GM18519 (cell line): Measurements from ENCODE around the gene FOXL1.

Experiments
- ATAC-seq: cut with Tn5 transposase; IDR thresholded peaks from one replicate; pipeline ENCODE4 v1.9.1; 2021; ENCODE audit warnings: mild to moderate bottlenecking, moderate library complexity; ENCODE audit not compliant: unreplicated experiment, low FRiP score

FOXL1 gene

DNA sequence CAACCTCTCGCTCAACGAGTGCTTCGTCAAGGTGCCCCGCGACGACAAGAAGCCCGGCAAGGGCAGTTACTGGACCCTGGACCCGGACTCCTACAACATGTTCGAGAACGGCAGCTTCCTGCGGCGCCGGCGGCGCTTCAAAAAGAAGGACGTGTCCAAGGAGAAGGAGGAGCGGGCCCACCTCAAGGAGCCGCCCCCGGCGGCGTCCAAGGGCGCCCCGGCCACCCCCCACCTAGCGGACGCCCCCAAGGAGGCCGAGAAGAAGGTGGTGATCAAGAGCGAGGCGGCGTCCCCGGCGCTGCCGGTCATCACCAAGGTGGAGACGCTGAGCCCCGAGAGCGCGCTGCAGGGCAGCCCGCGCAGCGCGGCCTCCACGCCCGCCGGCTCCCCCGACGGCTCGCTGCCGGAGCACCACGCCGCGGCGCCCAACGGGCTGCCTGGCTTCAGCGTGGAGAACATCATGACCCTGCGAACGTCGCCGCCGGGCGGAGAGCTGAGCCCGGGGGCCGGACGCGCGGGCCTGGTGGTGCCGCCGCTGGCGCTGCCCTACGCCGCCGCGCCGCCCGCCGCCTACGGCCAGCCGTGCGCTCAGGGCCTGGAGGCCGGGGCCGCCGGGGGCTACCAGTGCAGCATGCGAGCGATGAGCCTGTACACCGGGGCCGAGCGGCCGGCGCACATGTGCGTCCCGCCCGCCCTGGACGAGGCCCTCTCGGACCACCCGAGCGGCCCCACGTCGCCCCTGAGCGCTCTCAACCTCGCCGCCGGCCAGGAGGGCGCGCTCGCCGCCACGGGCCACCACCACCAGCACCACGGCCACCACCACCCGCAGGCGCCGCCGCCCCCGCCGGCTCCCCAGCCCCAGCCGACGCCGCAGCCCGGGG lies 10.4 kb upstream of the FOXL1 start:
- no peak for ATAC-seq

DNA sequence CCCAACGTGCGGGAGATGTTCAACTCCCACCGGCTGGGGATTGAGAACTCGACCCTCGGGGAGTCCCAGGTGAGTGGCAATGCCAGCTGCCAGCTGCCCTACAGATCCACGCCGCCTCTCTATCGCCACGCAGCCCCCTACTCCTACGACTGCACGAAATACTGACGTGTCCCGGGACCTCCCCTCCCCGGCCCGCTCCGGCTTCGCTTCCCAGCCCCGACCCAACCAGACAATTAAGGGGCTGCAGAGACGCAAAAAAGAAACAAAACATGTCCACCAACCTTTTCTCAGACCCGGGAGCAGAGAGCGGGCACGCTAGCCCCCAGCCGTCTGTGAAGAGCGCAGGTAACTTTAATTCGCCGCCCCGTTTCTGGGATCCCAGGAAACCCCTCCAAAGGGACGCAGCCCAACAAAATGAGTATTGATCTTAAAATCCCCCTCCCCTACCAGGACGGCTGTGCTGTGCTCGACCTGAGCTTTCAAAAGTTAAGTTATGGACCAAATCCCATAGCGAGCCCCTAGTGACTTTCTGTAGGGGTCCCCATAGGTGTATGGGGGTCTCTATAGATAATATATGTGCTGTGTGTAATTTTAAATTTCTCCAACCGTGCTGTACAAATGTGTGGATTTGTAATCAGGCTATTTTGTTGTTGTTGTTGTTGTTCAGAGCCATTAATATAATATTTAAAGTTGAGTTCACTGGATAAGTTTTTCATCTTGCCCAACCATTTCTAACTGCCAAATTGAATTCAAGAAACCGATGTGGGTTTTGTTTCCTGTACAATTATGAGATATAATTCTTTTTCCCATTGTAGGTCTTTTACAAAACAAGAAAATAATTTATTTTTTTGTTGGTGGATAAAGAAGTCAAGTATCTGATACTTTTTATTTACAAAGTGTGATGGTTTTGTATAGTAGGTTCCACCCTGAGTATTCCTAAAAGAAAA lies 9.4 kb upstream of the FOXL1 start:
- no peak for ATAC-seq

DNA sequence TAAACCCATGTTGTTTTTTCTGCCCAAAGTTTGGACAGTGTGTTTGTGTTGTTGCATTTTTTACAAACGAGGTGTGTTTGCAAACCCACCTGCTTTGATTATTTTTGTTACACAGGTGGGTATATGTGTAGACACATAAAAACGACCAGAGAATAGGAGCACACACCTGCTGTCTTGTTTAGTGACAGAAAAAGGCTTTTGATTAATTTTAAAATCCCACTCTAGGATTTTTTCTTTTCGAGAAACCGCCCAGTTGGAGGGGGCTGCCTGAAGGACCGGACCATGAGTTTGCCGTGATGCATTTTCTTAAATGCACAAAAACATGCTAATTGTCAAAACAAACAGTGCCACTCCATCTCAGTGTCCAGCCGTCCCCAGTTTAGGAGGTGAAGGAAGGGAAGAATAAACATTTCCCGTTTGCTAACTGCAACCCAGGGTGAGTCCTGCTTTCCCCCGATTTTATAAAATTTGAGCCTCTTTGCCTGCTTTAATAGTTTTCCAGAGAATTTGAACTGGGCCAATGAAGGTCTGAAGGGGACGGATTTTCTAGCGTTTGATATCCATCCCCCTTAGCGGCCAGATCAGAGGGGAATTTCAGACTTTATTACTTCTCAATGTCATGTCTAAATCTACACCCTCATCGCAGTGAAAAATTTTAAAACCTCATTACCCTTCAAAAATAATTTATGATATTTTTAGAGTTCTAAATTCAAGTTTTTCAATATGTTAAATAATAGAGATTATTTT lies 8.5 kb upstream of the FOXL1 start:
- no peak for ATAC-seq

DNA sequence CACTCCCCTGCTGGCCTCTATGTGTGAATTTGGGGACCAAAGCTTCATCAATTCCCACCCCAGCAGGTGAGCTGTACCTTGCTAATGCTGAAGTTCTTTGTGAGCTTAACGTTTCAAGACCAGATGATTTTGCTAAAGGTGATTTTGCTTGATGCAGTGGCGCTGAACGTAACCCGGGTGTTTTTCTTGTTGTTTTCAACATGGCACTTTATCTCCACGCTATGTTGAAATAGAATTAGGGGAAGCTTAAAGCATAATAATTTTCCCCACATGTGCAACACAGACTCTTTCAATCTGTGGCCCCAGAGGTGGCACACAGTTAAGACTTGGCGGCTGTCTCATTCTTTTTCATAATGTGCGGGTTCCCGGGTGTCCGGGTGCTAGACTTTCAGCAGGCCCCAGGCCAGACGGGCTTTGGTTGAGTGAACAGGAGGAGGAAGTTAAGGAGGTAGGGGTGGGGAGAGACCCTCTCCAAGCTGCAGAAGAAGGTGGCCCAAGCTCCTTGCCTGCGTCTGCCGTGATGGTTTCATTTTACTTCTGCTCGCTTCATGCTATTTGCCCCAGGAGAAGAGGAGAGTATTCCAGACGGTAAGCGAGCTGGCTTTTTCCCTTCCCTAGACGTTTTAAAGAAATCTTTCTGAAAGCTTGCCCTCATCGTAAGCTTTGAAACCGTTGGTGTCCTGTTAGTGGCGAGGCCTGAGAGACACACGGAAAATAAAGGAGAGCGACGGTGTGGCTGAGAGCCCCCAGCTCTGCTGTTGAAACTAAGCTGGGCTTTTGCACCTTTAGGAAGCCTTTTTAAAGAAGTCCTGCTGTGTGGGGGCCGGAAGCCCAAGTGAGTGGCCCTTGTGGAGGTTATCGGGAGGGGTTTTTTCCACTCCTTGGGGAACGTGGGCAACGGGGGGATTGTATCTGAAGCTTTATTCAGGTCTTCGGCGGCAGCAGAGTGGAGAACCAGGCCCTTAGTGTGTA lies 7.5 kb upstream of the FOXL1 start:
- no peak for ATAC-seq

DNA sequence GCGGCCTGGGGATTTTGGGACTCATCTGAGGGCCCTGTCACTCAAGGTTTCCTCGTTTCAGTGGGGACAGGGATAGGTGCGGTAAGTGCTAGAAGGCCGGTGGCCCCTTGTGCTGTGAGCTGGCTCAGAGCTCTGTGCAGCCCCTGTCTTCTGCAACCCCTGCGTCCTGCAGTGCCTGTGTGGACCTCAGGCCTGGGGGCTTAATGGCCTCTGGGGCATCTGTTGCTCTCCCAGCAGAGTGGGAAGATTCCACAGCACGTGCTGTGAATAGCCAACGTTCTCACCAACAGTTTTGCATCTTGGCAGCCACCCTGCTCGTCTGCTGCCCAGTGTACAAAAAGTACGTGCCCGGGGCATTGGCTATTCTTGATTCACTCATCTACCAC lies 6.8 kb upstream of the FOXL1 start:
- no peak for ATAC-seq

DNA sequence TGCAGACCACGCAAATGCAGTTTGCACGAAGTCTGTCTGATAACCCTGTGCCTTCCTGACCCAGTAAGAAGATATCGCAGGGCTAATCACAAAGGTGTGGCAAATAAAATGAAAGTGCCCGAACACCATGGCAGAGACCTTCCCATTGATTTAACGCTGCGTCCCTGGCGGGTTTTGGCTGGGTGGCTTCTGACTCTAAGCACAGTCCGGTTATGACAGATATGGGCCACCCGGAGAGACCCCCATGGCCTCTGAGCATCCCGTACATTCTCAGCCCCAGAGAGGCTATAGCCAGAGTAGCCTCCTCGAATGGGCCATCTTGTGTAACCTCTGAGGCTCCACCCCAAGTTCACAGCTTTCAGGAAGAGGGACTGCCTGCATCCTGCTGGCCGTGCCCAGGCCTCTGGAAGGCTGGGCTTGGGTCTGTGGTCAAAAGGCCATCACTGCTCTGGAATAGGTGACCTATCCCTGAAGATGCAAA lies 6.3 kb upstream of the FOXL1 start:
- no peak for ATAC-seq

DNA sequence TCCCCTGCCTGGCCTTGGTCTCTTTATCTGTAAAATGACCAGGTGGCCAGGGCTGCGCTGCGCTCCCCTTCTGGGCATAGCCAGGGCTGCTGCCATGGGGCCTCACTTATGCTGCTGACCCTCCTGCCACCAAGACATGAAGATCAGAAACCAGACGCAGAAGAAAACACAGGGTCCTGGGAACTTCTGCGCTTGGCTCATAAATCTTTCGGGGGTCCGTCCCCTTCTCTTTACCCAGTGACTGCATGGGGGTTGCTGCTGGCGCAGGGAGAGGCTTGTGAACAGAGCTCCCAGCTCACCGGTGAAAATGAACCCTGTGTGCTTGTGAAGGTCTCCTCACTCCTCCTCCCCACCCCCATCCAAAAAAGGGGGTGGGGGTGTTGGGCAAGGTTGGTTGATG lies 5.7 kb upstream of the FOXL1 start:
- ATAC-seq, result no peak

DNA sequence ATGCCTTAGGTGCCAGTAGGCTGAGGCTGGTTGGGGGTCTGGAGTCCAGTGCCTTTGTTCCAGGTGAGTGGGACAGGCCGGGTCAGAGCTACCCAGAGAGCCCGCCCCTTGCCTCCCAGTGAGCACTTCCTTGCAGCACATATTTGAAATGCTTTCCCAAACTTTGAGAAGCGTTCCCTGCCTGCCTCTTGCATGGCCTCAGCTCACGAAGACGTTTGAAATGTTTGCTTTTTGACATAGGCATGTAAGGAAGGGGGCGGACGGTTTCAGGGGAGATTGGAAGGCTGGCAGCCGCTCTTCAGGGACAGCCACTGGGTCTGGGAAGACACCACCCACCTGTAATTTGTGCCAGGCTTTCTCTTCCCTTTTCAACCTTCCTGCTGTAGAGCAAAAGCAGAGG lies 5.1 kb upstream of the FOXL1 start:
- no peak for ATAC-seq

DNA sequence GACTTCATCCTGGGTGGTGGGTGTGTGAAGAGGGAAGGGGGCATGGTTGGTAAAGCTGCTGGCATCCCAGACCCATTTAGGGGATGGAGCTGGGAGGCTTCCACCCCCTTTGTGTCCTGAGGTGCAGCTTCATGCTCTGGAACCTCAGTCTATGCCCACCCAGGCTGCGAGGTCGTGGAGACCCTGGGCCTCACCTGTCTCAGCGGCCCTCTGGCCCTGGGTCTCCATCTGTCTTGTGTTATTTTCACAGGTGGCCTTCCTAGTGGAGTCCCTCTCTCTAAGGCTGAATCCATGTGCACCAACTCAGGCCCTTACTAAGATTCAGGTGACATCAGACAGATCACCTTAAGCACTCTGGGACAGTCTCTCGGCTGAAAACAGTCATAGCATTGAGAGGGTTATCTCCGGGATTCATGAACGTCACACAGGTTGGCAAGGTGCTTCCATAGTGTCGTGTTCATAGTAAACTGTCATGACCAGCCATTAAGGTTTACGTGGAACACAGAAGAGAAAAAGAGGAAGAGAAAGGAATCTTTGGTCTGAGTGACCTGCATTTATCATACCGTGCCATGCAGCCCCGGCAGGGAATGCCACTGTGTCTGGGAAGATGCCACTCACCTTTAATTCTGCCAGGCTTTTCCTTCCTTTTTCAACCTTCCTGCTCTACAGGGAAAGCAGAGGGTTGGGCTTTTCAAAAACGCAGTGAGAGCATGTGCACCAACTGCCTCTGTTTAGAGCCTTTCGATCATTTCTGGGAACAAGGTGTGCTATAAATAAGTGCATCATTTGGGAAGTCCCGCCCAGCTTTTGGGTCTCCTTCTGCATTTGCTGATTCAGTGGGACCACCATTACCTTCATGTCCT lies 4.5 kb upstream of the FOXL1 start:
- ATAC-seq, result no peak

DNA sequence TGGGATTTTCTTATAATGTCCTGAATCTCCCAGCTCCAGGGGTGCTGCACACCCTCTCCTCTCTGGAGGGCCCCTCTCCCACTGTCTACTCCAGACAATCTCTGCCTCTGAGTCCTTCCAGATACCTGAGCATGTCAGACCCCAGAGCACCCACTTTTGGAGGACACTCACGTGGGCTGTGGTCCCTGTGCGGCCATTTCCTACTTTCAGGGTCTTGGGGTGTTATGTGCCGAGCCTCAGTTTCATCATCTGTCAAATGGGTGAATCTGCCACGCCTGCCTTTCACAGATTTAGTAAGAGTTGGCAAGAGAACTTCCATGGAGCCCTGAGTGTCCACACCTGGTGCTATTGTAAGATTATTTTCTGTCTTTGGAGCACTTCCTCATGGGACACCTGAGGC lies 3.7 kb upstream of the FOXL1 start:
- no peak for ATAC-seq

DNA sequence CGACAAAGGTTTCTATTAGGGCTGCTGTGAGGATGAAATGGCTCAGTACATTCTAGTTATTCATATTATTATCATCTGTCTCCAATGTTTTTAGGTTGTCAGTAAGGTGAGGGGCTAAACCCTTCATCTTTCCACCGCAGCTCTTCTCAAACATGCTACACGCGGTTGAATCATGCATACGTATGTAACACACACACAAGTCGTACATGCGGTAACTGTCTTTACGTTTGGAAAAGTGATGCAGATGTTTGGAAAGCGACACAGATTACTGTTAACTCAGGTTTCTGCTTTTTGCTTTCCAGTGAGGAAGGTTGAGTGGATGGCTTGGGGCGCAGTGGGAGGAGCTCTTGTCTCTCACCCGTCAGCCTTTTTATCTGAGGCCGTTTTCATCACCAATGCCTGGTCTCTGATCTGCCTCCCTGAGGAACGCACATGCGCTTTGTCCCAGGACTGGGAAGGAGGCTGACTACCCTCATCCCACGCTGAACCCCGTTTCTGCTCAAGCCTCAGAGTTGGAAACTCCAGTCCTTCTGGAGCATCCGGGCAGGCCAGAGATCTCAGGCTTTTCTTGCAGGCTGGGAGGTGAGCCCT lies 3.2 kb upstream of the FOXL1 start:
- no peak for ATAC-seq

DNA sequence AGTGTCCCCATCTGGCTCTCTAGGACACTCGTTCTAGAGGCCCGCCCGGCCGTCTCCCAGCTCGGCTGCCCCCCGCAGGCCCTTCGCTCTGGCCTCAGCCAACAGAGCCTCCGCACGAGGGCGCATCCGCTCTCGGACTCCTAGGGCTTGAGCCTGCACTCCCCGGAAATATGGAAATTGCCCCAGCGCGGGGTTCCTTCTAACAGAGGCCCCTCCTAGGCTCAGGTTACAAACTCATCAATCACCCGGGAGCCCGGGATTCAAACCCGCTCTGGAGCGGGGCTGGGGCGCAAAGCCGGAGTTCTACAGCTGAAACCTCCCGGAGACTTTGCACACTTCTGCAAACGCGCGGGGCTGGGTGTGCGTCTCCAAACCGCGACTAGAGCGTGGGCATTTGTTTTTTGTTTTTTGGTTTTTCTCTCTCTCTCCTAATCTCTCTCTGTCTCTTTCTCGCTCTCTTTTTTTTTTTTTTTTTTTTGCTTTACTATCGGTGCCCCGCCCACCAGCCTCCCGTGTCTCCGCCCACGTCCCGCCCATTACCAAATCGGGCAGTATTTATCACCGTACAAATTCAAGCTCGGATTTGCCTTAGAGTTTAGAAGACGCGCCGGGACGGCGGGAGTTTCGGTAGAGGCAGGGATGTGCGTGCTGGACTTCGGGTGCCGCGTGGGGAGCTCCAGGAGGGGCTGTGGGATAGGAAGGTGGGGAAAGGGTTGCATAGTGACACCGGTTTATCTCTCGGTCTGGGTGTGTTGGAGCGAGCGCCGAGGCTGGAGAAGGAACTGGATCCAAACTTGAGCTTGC lies 2.4 kb upstream of the FOXL1 start:
- ATAC-seq, result no peak

DNA sequence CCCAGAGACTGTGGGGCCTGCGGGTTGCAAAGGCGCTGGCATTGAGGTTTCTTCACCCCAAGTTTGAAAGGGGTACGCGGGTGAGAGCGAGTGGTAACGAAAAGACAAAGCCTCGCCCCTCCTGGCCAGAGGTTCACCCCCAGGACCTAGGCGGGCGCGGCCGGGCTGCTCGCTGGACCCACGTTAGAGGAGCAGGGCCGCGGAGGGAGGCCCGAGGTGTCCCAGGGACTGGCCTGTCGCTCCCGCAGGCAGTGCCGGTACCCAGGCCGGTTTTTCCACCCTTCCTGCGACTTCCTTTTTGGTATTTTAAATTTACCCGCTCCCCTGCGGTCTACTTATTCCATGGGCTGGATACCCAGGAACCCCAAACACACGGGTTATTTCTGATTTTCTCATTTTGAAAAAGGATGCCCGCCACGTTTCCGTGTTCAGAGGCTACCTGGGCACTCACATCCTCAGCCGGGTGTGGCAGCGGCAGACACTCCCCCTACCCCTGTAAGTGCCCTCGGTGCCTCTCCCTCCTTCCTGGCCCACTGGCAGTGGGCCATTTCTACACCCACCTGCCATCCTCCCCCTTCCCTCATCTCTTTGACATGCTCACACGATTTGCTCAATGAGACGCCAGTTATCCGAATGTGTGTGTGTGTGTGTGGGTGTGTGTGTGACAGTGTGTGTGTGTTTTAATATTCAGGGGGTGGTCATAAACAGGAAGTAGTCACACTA lies 1.6 kb upstream of the FOXL1 start:
- no peak for ATAC-seq

DNA sequence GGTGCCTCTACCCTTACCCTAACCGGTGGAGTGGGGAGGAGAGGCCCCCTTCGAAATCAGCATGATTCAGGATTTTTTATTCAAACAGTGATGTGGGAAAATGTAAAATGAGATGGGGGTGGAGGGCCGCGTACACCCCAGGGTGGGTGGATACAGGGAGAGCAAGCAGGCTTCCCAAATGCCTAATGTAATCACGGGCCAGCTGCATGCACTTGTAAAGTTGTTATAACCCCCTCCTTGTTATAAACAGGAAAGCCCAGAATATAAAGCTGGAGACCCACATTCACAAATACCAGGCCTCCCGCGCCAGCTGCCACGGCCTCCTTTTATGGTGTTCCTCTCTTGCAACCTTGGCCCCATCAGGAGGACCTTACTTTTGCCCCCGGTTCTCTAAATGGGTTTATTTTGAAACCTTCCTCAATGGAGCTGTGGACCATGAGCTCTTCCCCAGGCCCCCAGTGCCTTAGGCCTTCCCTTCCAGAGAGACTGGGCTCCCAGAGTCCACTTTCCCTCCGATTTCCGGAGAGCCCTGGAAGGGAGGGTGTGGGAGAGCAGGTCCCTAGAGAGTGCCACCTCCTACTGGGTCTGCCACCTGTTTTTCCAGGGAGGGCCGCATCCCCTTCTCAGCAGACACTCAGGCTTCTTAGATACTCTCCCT lies 906 bp upstream of the FOXL1 start:
- ATAC-seq, result no peak

DNA sequence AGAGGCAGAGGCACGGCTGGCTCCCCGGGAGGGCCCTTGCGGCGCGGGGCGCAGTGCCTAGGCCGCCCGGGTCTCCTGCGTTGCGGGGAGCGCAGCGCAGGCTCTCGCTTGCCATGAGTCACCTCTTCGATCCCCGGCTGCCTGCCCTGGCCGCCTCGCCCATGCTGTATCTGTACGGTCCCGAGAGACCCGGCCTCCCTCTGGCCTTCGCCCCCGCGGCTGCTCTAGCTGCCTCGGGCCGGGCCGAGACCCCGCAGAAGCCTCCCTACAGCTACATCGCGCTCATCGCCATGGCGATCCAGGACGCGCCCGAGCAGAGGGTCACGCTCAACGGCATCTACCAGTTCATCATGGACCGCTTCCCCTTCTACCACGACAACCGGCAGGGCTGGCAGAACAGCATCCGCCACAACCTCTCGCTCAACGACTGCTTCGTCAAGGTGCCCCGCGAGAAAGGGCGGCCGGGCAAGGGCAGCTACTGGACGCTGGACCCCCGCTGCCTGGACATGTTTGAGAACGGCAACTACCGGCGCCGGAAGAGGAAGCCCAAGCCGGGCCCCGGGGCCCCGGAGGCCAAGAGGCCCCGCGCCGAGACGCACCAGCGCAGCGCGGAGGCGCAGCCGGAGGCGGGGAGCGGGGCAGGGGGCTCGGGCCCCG lies 390 bp downstream of the FOXL1 start:
- no peak for ATAC-seq
